SK-N-SH (cell line): Measurements from ENCODE around the gene SLC16A5.

Experiments
- CHD2 ChIP-seq: fragments of 150-350 bp; IDR thresholded peaks from 2 replicates; pipeline ENCODE4 v1.6.1; 2018; ENCODE audit warnings: low read length; ENCODE audit not compliant: partially characterized antibody
- EP300 ChIP-seq, 2 experiments: IDR thresholded peaks; 2 replicates each; pipeline versions ENCODE4 v1.4.0 to v1.6.1; 2012; ENCODE audit warnings: borderline replicate concordance in 1 of 2, low read depth in 1 of 2, low read length in 1 of 2
- FOXJ3 ChIP-seq: sonication (generic); formaldehyde crosslinking; IDR thresholded peaks from 2 replicates; pipeline ENCODE4 v1.5.1; 2020; ENCODE audit warnings: mild to moderate bottlenecking, missing genetic modification reagents
- GABPA ChIP-seq: IDR thresholded peaks from 2 replicates; pipeline ENCODE4 v1.4.0; 2012; ENCODE audit warnings: low read depth, mild to moderate bottlenecking
- NFIC ChIP-seq: IDR thresholded peaks from 2 replicates; pipeline ENCODE4 v1.4.0; 2012; ENCODE audit warnings: borderline replicate concordance
- RFX5 ChIP-seq: IDR thresholded peaks from 2 replicates; pipeline ENCODE4 v1.6.1; 2012; ENCODE audit warnings: mild to moderate bottlenecking, improper control_type of control experiment, low read length
- SMC3 ChIP-seq: IDR thresholded peaks from 2 replicates; pipeline ENCODE4 v1.6.1; 2012; ENCODE audit warnings: low read depth, low read length, improper control_type of control experiment
- YY1 ChIP-seq: IDR thresholded peaks from 2 replicates; pipeline ENCODE4 v1.4.0; 2012; ENCODE audit warnings: low read depth, mild to moderate bottlenecking
- TF ChIP-seq, protein P1 (sequence below): fragments of 200-600 bp; sonication (generic); IDR thresholded peaks from 2 replicates; pipeline ENCODE4 v1.6.1; 2017; ENCODE audit warnings: antibody characterized with exemption, mild to moderate bottlenecking, moderate library complexity
- TF ChIP-seq, protein P2 (sequence below): IDR thresholded peaks from 2 replicates; pipeline ENCODE4 v1.4.0; 2012; ENCODE audit warnings: low read depth, borderline replicate concordance

DNA sequence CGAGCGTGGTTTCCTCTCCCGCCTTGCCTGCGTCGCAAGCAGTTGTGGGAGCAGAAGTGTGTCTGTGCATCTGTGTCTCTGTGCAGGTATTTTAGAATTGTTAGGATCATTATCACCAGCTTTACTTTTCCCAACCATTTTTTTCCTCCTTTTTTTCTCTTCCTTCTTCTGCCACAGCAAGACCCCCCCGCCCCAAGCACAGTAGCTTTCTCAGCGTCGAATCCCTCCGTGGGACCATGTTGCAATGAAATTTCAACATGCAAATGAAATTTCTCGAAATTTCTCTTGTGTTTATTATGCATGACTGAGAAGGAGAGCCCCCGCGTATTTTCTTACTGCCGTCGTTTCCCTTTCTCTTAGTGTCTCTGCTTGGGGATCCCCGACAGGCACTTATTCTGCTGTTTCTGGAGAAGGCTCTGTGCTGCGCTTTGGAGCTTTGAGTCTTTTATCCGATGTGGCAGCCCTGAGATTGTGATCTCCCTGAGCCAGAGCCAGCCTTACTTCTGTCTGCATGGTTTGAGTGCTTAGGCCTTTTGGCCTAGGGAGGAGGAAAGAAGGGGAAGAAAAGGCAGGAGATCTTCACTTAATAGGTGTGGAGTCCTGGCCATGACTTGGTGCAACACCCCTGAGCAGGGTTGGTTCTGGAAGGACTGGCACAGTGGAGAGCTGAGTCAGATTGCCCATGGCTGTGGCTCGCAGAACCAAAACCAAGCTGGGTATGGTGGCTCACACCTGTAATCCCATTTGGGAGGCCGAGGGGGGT lies 27.0 kb downstream of the SLC16A5 start:
- TF ChIP-seq NFIC (no peak), CHD2 (no peak), SMC3 (no peak), YY1 (no peak), RFX5 (no peak), FOXJ3 (CRISPR knock-in tag) (no peak), EP300 (IDR thresholded peaks at IDR 0.05; ENCODE audit: borderline replicate concordance in 1 of 2, low read depth in 1 of 2, low read length in 1 of 2) (no peak), GABPA (no peak)
- TF ChIP-seq, protein P1, sequence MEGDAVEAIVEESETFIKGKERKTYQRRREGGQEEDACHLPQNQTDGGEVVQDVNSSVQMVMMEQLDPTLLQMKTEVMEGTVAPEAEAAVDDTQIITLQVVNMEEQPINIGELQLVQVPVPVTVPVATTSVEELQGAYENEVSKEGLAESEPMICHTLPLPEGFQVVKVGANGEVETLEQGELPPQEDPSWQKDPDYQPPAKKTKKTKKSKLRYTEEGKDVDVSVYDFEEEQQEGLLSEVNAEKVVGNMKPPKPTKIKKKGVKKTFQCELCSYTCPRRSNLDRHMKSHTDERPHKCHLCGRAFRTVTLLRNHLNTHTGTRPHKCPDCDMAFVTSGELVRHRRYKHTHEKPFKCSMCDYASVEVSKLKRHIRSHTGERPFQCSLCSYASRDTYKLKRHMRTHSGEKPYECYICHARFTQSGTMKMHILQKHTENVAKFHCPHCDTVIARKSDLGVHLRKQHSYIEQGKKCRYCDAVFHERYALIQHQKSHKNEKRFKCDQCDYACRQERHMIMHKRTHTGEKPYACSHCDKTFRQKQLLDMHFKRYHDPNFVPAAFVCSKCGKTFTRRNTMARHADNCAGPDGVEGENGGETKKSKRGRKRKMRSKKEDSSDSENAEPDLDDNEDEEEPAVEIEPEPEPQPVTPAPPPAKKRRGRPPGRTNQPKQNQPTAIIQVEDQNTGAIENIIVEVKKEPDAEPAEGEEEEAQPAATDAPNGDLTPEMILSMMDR: no peak
- TF ChIP-seq, protein P2, sequence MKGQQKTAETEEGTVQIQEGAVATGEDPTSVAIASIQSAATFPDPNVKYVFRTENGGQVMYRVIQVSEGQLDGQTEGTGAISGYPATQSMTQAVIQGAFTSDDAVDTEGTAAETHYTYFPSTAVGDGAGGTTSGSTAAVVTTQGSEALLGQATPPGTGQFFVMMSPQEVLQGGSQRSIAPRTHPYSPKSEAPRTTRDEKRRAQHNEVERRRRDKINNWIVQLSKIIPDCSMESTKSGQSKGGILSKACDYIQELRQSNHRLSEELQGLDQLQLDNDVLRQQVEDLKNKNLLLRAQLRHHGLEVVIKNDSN: no peak
